Tibial artery (tissue), 4 donors: ENCODE data around the gene SWI5.

Experiments used
- DNase-seq, 2 donors: peaks; one replicate each; pipeline ENCODE4 v3.0.0-alpha.2; 2019
- H3K27ac ChIP-seq, 2 donors: fragments of 200-600 bp; sonication (generic) in 1 of 2; 1 replicate in 1 of 2; 2 replicates in 1 of 2; pipeline ENCODE4 v1.5.1; 2018 to 2019; ENCODE audit warnings: mild to moderate bottlenecking in 1 of 2
- H3K27me3 ChIP-seq, 2 donors: fragments of 200-600 bp; sonication (generic) in 1 of 2; one replicate each; pipeline versions ENCODE4 v1.5.1 to v1.6.0; 2016 to 2019
- H3K36me3 ChIP-seq, 3 donors: fragments of 200-600 bp; sonication (generic) in 2 of 3; one replicate each; pipeline ENCODE4 v1.5.1; 2016 to 2019; ENCODE audit warnings: mild to moderate bottlenecking in 2 of 3
- H3K4me1 ChIP-seq, 4 donors: fragments of 200-600 bp; sonication (generic) in 2 of 4; 1 replicate in 3 of 4; 2 replicates in 1 of 4; pipeline ENCODE4 v1.5.1; 2016 to 2019
- H3K4me3 ChIP-seq, 2 donors: fragments of 200-600 bp; sonication (generic) in 1 of 2; 1 replicate in 1 of 2; 2 replicates in 1 of 2; pipeline ENCODE4 v1.5.1; 2018 to 2019; ENCODE audit warnings: mild to moderate bottlenecking in 2 of 2
- H3K9me3 ChIP-seq, 3 donors: fragments of 200-600 bp; sonication (generic) in 1 of 3; one replicate each; pipeline ENCODE4 v1.5.1; 2016 to 2019
- CTCF ChIP-seq, 2 experiments: fragments of 200-600 bp in 1 of 2; fragments of 450-650 bp in 1 of 2; IDR thresholded peaks; one replicate each; pipeline ENCODE4 v1.5.1; 2017 to 2019; ENCODE audit warnings: antibody characterized with exemption in 2 of 2, mild to moderate bottlenecking in 1 of 2, moderate library complexity in 1 of 2
- intact Hi-C: fragments of 100-400 bp; cut with DNase I; formaldehyde crosslinking; loops from one replicate; pipeline ENCODE4 v1.15.0; 2023; ENCODE audit warnings: low total_unique reads

Gene SWI5

GRCh38 chr9:128244837-128245231, 31.2 kb upstream of the SWI5 start:
- DNase-seq: peak; percentile 90 to 91
- no peak for TF ChIP-seq CTCF (IDR thresholded peaks at IDR 0.05)
- Histone ChIP-seq H3K4me1 (peaks cover 0 to 20% (median 5%) of the 10 kb centered on the region in 4 donors), H3K9me3 (no peaks in the 10 kb centered on the region), H3K36me3 (peaks cover 0 to under 1% (median 0%) of the 10 kb centered on the region in 3 donors), H3K4me3 (peak overlapping the region; percentile 27 to 33), H3K27me3 (peaks cover 0 to 31% of the 10 kb centered on the region in 2 donors), H3K27ac (peak overlapping the region; percentile 34 to 63)
- intact Hi-C loops: no loop called here

GRCh38 chr9:128245421-128246151, 30.5 kb upstream of the SWI5 start:
- Histone ChIP-seq H3K4me3 (no peak overlapping the region), H3K4me1 (peaks cover 0 to 26% (median 8%) of the 10 kb centered on the region in 4 donors), H3K9me3 (no peaks in the 10 kb centered on the region), H3K27ac (peak overlapping the region in 1 of 2 donors; percentile 38), H3K36me3 (no peaks in the 10 kb centered on the region), H3K27me3 (peaks cover 0 to 36% of the 10 kb centered on the region in 2 donors)
- DNase-seq: no peak
- no peak for TF ChIP-seq CTCF (IDR thresholded peaks at IDR 0.05)
- intact Hi-C loops: no loop called here

GRCh38 chr9:128246471-128246870, 29.6 kb upstream of the SWI5 start:
- intact Hi-C loops: no loop called here
- peaks cover 0 to 43% of the 10 kb centered on the region in 2 donors for H3K27me3 ChIP-seq
- peaks cover 0 to 35% (median 15%) of the 10 kb centered on the region in 4 donors for H3K4me1 ChIP-seq
- TF ChIP-seq CTCF (IDR thresholded peaks at IDR 0.05): no peak
- no peak for DNase-seq
- no peaks in the 10 kb centered on the region for H3K36me3 ChIP-seq
- H3K9me3 ChIP-seq: no peaks in the 10 kb centered on the region
- H3K27ac ChIP-seq: no peak overlapping the region
- no peak overlapping the region for H3K4me3 ChIP-seq

- no peak for TF ChIP-seq CTCF (IDR thresholded peaks at IDR 0.05)
- Histone ChIP-seq H3K4me3 (no peak overlapping the region), H3K27ac (no peak overlapping the region), H3K36me3 (no peaks in the 10 kb centered on the region), H3K4me1 (peaks cover 0 to 40% (median 15%) of the 10 kb centered on the region in 4 donors), H3K27me3 (peaks cover 0 to 43% of the 10 kb centered on the region in 2 donors), H3K9me3 (no peaks in the 10 kb centered on the region)
- no peak for DNase-seq
- intact Hi-C loops: no loop called here
Observed at GRCh38 chr9:128247226-128247803, 28.8 kb upstream of the SWI5 start.

GRCh38 chr9:128249558-128249907, 26.5 kb upstream of the SWI5 start:
- H3K4me1 ChIP-seq: peaks cover 0 to 33% (median 15%) of the 10 kb centered on the region in 4 donors
- DNase-seq: no peak
- no peak for TF ChIP-seq CTCF (IDR thresholded peaks at IDR 0.05)
- peaks cover 0 to 5% (median 0%) of the 10 kb centered on the region in 3 donors for H3K36me3 ChIP-seq
- H3K4me3 ChIP-seq: no peak overlapping the region
- intact Hi-C loops: no loop called here
- H3K9me3 ChIP-seq: no peaks in the 10 kb centered on the region
- no peak overlapping the region for H3K27ac ChIP-seq
- H3K27me3 ChIP-seq: peaks cover 0 to 34% of the 10 kb centered on the region in 2 donors
